Amniotic epithelial cell (primary cell): ENCODE data around the gene GSG1.
"Not testable (repeated sequence)": the region's sequence is repeated elsewhere in the genome, so short reads cannot be mapped to it uniquely, and the experiment has no call there.

Experiments used
- DNase-seq: peaks from one replicate; pipeline ENCODE4 v3.0.0-alpha.2; 2010; ENCODE audit warnings: low read depth

The GSG1 gene

DNA sequence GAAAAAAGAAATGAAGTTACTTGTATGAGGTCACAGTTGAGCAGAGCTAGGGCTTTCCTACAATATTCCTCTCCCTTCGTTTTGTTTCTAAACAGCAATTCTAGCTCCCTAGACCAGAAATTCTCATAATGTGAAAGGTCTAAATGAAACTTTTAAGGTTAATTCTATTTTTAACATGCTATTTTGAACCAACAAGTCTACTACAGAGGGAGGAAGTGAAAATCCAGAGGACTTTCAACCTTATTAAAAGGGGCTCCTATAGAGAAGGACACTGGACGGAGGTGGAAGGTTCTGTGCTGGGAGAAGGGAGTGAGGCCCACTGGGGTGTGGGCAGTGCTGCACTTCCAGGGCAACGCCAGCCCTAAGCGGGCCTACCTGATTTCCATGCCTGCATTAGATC lies 13.4 kb downstream of the GSG1 start:
- DNase-seq = no peak

GRCh38 chr12:13088496-13088895 lies 15.0 kb downstream of the GSG1 start:
- no peak for DNase-seq

GRCh38 chr12:13087766-13088165 lies 15.7 kb downstream of the GSG1 start:
- DNase-seq = no peak

GRCh38 chr12:13085968-13086686 lies 17.3 kb downstream of the GSG1 start:
- peak; percentile 83 for DNase-seq

DNA sequence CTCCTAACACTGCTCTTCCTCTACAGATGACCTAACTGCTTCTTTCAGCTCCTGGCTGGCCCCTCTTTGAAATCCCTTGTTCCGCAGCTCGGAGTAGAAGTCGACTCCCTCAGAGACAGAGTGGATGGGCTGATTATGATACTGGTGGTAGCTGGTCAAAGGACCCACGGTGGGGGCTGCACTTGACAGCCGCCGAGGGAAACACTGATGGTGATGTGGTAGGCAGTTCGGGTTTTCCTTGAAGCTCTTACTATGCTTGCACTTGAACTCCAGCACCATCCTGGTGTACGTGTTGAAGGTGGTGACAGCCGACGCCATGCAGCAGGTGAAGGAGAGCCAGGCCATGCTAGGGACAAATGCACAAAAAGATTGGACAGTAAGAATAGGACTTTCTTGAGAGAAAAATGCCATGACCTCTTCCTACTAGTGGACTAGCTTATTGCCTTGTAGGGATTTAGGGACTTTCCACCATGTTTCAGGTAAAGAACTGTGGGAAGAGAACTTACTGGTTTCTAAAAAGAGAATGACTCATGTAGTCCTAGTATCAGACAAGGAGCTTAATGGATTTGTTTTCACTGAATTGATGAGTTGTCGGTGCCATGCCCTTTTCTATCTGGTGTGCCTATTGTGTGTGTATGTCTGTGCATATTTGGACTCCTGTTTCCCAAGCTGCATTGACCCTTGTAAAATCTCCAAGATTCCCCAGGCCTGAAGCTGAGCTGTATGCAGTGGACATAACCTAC lies 18.4 kb downstream of the GSG1 start:
- peak; percentile 25 for DNase-seq

GRCh38 chr12:13083638-13084037 lies 19.8 kb downstream of the GSG1 start:
- DNase-seq = not testable (repeated sequence)

DNA sequence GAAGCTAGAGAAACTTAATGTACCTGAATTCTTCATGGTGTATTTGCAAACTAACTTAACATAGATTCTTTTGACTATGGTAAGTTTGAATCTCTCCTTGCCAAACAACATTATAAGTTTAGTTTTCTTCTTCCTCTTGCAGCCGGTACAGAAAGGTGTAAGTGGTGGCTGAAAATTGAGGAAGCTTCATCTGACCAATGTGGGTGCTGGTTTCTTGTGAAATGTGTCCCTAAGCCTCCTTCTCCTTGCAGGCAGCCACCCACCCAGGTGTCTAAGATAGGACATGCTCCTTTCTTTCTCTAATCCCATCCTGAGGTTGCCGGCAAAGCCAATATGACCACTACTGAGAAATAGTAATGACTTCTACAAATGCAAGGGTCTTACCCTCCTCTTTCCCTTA lies 20.6 kb downstream of the GSG1 start:
- no peak for DNase-seq

- no peak for DNase-seq
Measured at GRCh38 chr12:13080266-13080665, 23.2 kb downstream of the GSG1 start.

DNA sequence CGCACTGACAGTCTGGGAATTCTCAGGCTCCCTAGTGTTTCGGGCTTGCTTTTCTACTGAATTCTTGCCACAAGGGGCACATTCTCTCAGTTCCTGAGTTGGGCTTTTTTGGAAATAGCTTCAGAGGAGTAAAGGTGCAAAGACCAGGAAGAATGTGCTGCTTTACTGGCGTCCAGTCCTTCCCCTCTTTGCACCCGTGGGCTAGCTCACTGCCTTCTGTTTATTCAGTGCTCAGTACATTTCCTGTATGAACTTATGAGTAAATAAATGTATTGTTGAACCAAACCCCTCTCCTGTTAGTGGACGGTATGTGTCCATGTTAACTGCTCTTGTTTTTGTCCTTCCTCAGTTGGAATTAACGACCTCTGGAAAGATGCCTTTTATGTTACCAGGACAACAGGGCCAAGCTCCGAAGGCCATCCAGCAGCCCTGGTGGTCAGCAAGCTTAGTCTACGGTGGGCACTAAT lies 24.0 kb downstream of the GSG1 start:
- DNase-seq = no peak

DNA sequence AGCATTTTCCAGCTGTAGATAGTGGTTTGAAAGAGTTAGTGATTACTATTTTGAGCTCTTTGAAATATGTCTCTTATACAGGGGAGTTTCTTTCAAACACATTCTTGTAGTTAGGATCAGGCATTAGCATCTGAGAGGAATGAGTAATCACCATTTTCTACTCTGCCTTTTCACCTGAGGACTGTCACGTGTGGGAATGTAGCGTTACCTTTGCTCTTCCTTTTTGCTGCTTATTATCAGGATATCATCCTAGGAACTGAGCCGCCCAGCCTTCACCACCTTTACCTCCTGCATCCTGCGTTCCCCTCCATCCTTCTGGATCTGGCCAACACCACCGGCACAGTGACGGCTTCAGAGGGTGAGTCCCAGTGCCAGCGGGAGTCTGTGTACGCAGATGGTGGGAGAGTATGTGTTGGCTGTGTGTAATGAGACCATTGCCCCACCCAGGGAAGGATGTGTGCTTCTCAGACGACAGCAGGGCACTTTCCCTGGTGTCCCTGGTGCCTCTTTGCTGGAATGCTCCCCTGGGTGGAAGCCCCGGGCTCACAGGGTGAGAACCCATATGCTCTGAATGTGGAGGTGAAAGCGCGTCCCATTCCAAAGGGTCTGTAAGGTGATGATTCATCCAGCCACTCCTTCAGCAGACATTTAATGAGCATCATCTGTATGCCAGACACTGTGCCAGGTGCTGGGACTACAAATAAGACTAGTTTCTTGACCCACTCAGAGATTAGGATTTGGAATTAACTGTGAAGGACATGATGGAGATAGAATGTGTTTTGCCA lies 27.5 kb downstream of the GSG1 start:
- no peak for DNase-seq

DNA sequence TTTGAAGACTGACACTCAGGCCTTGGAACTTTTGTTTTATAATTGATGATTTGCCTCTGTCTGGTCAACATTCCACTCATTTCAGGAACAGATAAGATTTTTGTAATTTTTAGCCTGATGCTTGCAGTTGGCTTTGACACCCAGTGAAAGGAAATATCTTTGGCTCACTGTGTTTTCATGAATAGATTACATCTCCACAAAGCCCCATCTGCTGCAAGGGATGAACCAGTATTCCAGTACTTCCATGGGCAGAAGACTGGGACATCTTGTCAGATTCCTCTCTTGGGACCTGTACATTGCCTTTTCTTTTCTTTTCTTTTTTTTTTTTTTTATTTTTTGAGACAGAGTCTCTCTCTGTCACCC lies 28.4 kb downstream of the GSG1 start:
- DNase-seq = peak; percentile 24

- DNase-seq = no peak
Measured at GRCh38 chr12:13074396-13075117, 28.9 kb downstream of the GSG1 start.

- no peak for DNase-seq
Measured at GRCh38 chr12:13073173-13073572, 30.3 kb downstream of the GSG1 start.

- DNase-seq = no peak
Measured at GRCh38 chr12:13071305-13072280, 31.9 kb downstream of the GSG1 start.

- no peak for DNase-seq
Measured at GRCh38 chr12:13069380-13069779, 34.1 kb downstream of the GSG1 start.

- no peak for DNase-seq
Measured at GRCh38 chr12:13067322-13067721, 36.1 kb downstream of the GSG1 start.

DNA sequence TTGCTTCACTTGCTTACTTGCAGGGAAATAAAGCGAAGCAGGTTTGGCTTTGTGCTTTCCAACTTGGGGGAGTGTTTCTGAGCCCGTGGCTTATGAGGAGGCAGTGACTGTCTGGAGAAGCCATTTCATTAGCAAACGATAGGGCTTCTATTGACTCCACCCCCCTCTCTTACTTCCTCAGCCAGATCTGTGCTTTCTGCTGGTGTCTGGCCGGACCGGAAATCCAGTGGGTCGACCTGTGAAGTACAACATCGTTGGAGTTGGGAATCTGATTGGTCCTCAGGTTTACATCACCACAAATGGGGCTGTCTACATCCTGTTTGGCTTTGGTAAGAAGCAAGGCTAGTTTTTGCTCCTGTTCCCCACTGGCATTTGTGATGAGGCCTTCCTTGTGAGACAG lies 37.0 kb downstream of the GSG1 start:
- DNase-seq = no peak

GRCh38 chr12:13066014-13066413 lies 37.5 kb downstream of the GSG1 start:
- no peak for DNase-seq

DNA sequence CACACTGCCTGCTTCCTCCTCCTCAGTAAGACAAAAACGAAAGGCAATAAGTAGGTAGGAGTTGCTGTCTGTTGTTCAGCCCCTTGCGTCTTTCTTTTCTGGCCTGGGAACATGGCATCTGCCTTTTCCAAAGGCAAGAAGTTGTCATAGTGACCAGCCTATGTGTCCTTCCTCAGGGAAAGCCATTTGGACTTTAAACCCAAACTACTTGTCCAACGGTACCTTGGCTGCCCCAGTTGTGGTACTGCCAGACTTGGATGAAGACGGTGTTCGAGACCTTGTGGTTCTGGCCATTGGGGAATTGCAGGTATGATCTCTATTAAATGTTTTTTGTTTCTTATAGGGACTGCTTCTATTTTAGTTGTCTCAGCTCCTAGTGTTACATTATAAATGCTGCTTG lies 40.8 kb downstream of the GSG1 start:
- DNase-seq = no peak

DNA sequence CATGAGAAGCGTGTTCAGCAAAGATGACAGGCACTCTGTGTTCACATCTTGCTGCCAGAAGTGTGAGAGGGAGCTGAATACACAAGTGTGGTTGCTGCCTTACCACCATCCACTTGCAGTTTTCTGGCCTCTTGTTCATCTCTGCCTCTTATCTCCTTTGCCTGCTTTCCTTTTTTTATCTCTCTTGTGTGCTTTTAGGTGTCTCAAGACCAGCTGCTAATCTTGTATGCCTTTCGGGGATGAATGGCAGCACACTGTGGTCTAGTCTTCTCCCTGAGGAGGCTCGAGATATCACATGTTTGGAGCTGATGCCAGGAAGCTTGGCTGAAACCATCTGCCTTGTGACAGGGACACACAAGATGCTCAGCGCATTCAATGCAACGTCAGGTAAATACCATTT lies 42.1 kb downstream of the GSG1 start:
- no peak for DNase-seq

DNA sequence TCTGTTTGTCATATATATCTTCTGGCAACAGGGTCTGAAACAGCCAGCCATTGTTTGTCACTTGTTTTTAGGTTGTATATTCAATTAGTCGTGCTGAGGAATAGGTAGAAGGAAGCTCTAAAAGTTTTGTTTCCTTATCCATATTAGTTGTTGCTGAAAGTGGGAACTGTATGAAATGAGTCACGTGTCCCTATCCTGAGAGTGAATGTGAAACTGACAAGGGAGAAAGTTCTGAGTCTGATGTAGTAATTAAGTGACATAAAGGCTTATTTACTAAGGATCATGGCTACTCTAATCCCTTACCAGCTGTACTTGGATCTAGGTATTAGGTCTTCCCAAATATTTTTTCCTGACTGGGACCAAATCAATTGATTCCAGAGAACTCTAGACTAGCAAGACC lies 42.9 kb downstream of the GSG1 start:
- no peak for DNase-seq
